Ovary (tissue), 3 donors: ENCODE measurements around the gene ITGA2.

Experiments used
- EP300 ChIP-seq: sonication (generic); formaldehyde crosslinking; IDR thresholded peaks from one replicate; pipeline ENCODE4 v1.6.1; 2017; ENCODE audit warnings: antibody characterized with exemption
- POLR2A ChIP-seq: fragments of 450-650 bp; IDR thresholded peaks from one replicate; pipeline ENCODE4 v1.6.1; 2017; ENCODE audit warnings: antibody characterized with exemption, mild to moderate bottlenecking, moderate library complexity
- TF ChIP-seq, protein P1 (sequence below), 3 donors: fragments of 450-650 bp in 2 of 3; fragments of 200-600 bp in 1 of 3; IDR thresholded peaks; one replicate each; pipeline versions ENCODE4 v1.5.1 to v1.8.0; 2016 to 2022; ENCODE audit warnings: antibody characterized with exemption in 3 of 3, mild to moderate bottlenecking in 1 of 3
- donor health status: DM: no; HTN: no; CAD: no.

DNA sequence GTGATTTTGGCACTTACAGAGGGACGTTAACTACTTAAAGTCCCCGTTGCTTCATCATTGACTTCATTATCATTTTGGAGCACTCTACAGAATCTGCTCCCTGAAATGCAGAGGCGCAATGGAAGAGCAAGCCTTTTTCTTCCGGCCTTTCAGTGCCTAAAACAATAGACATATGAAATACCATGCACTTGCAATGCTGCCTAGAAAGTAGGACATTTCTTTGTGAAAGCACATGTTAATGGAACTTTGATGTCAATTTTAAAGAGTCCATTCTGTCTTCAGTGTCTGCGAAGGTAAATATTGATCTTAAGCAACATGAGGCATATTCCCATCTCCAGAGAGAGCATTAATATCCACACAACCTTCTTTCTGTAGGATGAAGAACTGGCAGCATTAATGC lies 36.3 kb downstream of the ITGA2 start:
- TF ChIP-seq, protein P1, sequence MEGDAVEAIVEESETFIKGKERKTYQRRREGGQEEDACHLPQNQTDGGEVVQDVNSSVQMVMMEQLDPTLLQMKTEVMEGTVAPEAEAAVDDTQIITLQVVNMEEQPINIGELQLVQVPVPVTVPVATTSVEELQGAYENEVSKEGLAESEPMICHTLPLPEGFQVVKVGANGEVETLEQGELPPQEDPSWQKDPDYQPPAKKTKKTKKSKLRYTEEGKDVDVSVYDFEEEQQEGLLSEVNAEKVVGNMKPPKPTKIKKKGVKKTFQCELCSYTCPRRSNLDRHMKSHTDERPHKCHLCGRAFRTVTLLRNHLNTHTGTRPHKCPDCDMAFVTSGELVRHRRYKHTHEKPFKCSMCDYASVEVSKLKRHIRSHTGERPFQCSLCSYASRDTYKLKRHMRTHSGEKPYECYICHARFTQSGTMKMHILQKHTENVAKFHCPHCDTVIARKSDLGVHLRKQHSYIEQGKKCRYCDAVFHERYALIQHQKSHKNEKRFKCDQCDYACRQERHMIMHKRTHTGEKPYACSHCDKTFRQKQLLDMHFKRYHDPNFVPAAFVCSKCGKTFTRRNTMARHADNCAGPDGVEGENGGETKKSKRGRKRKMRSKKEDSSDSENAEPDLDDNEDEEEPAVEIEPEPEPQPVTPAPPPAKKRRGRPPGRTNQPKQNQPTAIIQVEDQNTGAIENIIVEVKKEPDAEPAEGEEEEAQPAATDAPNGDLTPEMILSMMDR (IDR thresholded peaks at IDR 0.05): no peak
- no peak for TF ChIP-seq EP300
- no peak for TF ChIP-seq POLR2A
